ENCODE data around the gene PAN3.

The PAN3 gene

DNA sequence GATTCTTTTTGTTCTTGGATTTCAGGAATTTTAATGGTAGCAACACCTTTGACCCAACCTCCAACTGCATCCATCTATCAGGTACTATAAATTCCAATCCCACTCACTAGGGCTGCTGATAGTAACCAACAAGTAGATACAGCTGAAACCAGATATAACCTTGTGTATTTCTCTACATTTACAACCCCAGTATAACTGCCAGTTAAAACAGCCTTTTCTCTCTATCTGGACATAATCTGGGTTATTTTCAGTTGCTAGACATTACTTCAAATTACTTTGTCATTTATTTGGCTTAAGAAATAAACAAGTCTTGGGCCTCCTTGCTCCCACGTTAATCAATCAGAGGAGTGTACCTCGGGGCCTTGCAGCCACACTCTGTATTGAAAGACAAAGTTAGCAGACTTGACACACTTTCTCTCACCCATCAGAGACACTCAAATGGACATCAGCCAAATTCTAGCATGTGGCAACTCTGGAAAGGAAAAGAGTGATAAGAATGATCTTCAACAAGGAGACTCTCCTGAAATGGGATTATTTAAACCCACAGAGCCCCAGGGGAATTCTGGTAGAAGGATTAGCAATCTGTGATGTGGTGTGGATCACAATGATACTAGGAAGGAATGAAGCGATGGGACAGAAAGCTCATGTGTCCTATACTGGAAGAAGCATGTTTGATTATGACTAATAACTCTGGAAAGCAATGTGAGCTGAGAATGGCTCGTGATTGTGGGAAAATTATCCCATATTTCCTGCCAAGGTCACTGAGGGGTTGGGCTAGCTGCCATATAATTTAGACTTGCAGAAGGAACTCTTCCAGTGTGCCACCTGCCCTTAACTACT, 199.0 kb downstream of the PAN3 start:
- DNase-seq (ENCODE audit: low read depth), result no peak

DNA sequence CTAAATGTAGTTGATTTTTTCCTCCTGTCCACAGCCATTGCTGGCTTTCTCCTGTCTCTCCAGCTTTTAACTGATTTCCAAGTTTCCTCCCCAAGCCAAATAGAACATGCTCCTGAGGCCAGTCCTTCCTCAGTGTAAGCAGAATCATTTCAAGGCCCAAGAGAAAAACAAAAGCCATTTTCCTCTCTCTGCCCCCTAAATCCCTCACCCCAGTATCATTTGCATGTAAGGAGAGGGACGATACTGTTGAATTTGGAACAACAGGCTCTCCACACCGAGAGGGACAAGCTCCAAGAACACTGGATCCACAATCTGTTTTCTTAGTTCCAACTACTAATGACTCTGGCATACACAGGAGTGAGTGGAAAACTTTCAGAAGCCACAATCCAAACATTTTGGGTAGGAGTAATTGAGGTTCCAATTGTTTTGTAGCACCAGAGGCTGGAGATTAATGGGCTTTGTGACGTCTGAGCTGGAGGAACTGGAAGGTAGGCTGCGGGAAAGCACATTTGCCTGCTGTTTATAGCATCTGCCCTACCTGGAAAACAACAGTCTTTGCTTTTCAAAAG, 199.7 kb downstream of the PAN3 start:
- no peak for DNase-seq (ENCODE audit: low read depth)

DNA sequence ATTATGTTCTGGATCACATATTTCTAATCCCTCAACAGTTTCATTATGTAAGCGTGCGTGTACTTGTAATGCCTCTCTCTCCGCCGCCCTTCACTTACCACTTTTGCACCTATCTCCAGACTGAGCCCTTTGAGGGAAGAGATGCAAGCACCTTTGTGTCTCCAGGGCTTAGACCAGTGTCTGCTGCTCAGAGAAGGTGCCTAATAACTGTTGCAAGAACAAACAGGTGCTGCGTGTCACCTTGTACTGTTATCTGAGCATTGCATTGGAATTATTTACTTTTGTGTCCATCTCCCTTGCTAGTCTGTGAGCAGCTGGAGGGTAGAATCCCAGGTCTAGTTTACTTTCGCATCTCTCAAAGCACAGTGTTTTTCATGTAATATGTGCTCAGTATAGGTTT, 200.4 kb downstream of the PAN3 start:
- DNase-seq (ENCODE audit: low read depth), result no peak

DNA sequence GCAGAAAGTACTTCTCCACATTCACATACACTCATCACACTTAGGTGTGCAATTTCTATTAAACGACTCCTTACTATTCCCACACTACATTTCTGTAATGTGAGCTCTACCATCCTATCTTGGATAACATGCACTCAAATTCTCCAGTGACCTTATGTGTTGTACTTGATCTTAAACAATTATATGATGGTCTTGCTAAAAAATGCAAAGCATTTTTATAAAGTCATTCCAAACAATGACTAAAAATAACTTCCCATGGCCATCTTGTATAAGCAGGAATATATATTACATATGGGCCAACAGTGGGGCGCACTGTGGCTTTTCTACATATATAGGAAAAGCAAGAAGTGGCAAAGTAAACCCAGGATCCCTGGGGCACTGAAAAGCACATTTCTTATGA, 201.1 kb downstream of the PAN3 start:
- DNase-seq (ENCODE audit: low read depth), result no peak

DNA sequence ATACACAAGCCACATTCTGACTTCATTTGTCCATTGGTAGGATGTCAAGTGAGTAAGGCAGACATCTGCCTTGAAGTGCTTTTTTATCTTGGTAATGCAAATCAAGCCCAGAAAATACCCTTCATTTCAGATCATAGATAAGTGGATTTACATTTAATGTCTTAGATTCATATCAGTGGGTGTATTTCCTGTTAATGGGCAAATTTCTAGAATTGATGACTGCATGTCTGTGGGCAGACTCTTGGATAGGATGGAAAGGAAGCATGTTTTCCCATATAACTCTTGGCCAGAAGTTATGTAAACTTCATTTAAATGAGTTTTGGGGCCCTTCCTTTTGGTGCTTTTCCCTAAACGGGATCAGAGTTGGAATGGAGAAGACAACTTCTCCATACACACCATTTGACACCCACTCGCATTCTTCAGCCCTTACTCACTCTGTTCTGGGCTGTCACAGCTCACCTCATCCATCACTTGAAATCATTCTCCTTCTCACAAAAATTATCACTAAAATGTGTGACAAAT, 202.0 kb downstream of the PAN3 start:
- no peak for DNase-seq (ENCODE audit: low read depth)

DNA sequence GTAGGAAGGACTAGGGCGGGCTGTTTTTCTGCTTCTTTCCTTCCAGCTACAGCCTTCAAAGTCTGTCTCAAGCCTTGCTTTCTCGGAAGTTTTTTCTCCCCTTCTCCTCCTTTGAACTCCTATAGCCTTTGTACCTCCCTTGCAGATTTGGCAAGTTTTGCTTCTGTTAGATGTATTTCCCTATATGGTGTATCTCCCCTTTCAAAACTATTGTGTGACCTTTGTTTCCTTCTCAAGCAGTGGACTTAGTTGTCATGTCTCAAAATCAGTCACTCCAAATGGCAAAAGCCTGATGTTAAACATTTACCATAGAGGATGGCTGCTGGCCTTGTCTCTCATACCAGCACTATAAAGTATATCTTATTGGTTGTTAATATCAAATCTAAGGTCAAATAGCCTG, 203.9 kb downstream of the PAN3 start:
- DNase-seq (ENCODE audit: low read depth), result no peak

DNA sequence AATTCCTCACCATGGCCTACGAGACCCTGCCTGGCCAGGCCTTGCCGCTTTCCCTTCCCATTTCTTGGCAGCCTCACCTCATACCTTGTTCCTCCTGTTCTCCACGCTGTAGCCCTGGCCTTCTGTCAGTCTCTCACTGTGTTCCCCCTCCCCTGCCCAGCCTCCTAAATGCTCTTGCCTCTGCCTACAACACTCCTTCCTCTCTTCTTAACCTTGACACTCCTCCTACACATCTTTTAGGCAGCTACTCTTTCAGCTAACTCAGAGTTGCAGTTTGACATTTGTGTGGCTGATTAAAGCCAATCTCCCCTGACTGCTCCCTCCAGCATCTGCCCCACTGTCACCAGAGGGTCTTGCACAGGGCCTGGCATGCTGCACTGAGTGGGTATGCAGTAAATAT, 205.8 kb downstream of the PAN3 start:
- DNase-seq (ENCODE audit: low read depth), result no peak

All from stimulated activated CD8-positive, alpha-beta memory T cell treated with anti-CD3 and anti-CD28 coated beads, Interleukin-15, amount 100 ng/mL, for 1 hour (primary cell).